HepG2 (cell line): ENCODE results near the gene ZNF207. TPM values are rescaled to one million over a fixed set of nuclear protein-coding genes. Genes with fewer than 3 reads are reported as not detected.

Experiments
- ATAC-seq: fragments of 200-7000 bp; cut with Tn5 transposase; 3 replicates; pipeline ENCODE4 v1.9.1; 2020; ENCODE audit warnings: mild to moderate bottlenecking, moderate library complexity
- Bru-seq: library from RNA; stranded (reverse); fragments of 400-500 nt; gene quantifications from one replicate; lab custom pipeline; 2021; lab: Mats Ljungman, UMichigan
- BruChase-seq, 2 experiments: library from RNA; stranded (reverse); fragments of 400-500 nt; gene quantifications; one replicate each; lab custom pipeline; 2021; lab: Mats Ljungman, UMichigan
- BruUV-seq: library from RNA; stranded (reverse); fragments of 400-500 nt; replicated peaks from 2 replicates; lab custom pipeline; 2021; lab: Mats Ljungman, UMichigan
- CTCF ChIA-PET: fragments of 300-600 bp; formaldehyde crosslinking; extraction: SDS; loops from one replicate; lab custom pipeline; 2021; ENCODE audit warnings: low total read pairs, inconsistent platforms, low intra/inter-chr PET ratio; lab: Yijun Ruan, JAX
- POLR2A ChIA-PET: fragments of 350-600 bp; sonication (Branson Sonifier 250); formaldehyde crosslinking; loops from one replicate; lab custom pipeline; 2020; ENCODE audit warnings: antibody characterized with exemption, inconsistent platforms; lab: Yijun Ruan, JAX
- DNase-seq: peaks from one replicate; pipeline ENCODE4 v3.0.0-alpha.2; 2015; ENCODE audit warnings: low spot score
- FAIRE-seq: peaks from 3 replicates; lab custom pipeline; 2011; peaks lifted over from hg19 to GRCh38; lab: Jason Lieb, UNC
- H2AFZ ChIP-seq: one replicate; pipeline ENCODE4 v1.6.1; 2011; ENCODE audit warnings: low read length, inconsistent platforms
- H3K27ac ChIP-seq: fragments of 300-600 bp; 3 replicates; pipeline ENCODE4 v1.8.0; 2011; ENCODE audit warnings: mixed run types, mild to moderate bottlenecking, mixed read lengths, low read length, inconsistent platforms; ENCODE audit not compliant: insufficient read depth; ENCODE audit errors: extremely low read length
- H3K27me3 ChIP-seq, 2 experiments: fragments of 200-600 bp in 1 of 2; 2 replicates in 1 of 2; 3 replicates in 1 of 2; pipeline versions ENCODE4 v1.6.0 to v1.8.0; 2011; ENCODE audit warnings: low read length in 2 of 2, mild to moderate bottlenecking in 2 of 2, moderate library complexity in 2 of 2, inconsistent platforms in 1 of 2; ENCODE audit not compliant: insufficient read depth in 2 of 2, control insufficient read depth in 1 of 2
- H3K36me3 ChIP-seq, 2 experiments: fragments of 200-600 bp in 1 of 2; replicated peaks in 1 of 2; 2 replicates in 1 of 2; 3 replicates in 1 of 2; pipeline versions ENCODE4 v1.5.1 to v1.8.0; 2011; ENCODE audit warnings: low read length in 2 of 2, inconsistent platforms in 1 of 2; ENCODE audit not compliant: insufficient read depth in 2 of 2, control insufficient read depth in 1 of 2
- H3K4me1 ChIP-seq: 2 replicates; pipeline ENCODE4 v1.5.1; 2012; ENCODE audit warnings: low read length, inconsistent platforms; ENCODE audit not compliant: insufficient read depth
- H3K4me2 ChIP-seq: 2 replicates; pipeline ENCODE4 v1.6.0; 2011; ENCODE audit warnings: low read depth, low read length, inconsistent platforms
- H3K4me3 ChIP-seq, 3 experiments: fragments of 200-600 bp in 1 of 3; sonication (generic), shearing (Covaris generic) in 1 of 3; replicated peaks in 1 of 3; 2 replicates each; pipeline ENCODE4 v1.5.1; 2011 to 2016; ENCODE audit warnings: low read length in 3 of 3, inconsistent platforms in 2 of 3, low read depth in 2 of 3, mild to moderate bottlenecking in 2 of 3, control low read depth in 1 of 3, mixed read lengths in 1 of 3; ENCODE audit not compliant: insufficient read depth in 1 of 3
- H3K79me2 ChIP-seq: one replicate; pipeline ENCODE4 v1.6.1; 2011; ENCODE audit warnings: low read length, inconsistent platforms; ENCODE audit not compliant: insufficient read depth
- H3K9ac ChIP-seq: 2 replicates; pipeline ENCODE4 v1.6.0; 2011; ENCODE audit warnings: mild to moderate bottlenecking, low read depth, low read length, inconsistent platforms; ENCODE audit not compliant: insufficient read depth
- H3K9me3 ChIP-seq: 2 replicates; pipeline ENCODE4 v1.5.1; 2012; ENCODE audit warnings: mild to moderate bottlenecking, low read length
- H4K20me1 ChIP-seq: 2 replicates; pipeline ENCODE4 v1.6.0; 2011; ENCODE audit warnings: inconsistent platforms, mild to moderate bottlenecking, low read length, moderate library complexity; ENCODE audit not compliant: insufficient read depth
- ARID3A ChIP-seq: IDR thresholded peaks from 2 replicates; pipeline ENCODE4 v1.6.1; 2012; ENCODE audit warnings: low read depth, low read length, improper control_type of control experiment
- ATF3 ChIP-seq: sonication (generic); formaldehyde crosslinking; IDR thresholded peaks from 2 replicates; pipeline ENCODE4 v1.4.0; 2020; ENCODE audit warnings: missing genetic modification reagents
- FOXA3 ChIP-seq: IDR thresholded peaks from 2 replicates; pipeline ENCODE4 v1.6.1; 2016; ENCODE audit warnings: missing genetic modification reagents, missing compliant biosample characterization
- JDP2 ChIP-seq: sonication (generic); formaldehyde crosslinking; IDR thresholded peaks from 2 replicates; pipeline ENCODE4 v1.8.1; 2022; ENCODE audit warnings: missing genetic modification reagents, borderline replicate concordance
- KAT2B ChIP-seq: fragments of 150-350 bp; IDR thresholded peaks from 2 replicates; pipeline ENCODE4 v1.6.1; 2014; ENCODE audit warnings: low read depth, low read length, borderline replicate concordance
- MYC ChIP-seq: sonication (generic); formaldehyde crosslinking; IDR thresholded peaks from 2 replicates; pipeline ENCODE4 v1.9.0; 2021; ENCODE audit warnings: missing genetic modification reagents, borderline replicate concordance
- NFATC3 ChIP-seq: sonication (generic); formaldehyde crosslinking; IDR thresholded peaks from 2 replicates; pipeline ENCODE4 v1.5.1; 2020; ENCODE audit warnings: mild to moderate bottlenecking, missing genetic modification reagents
- PRDM4 ChIP-seq: sonication (generic); formaldehyde crosslinking; IDR thresholded peaks from 2 replicates; pipeline ENCODE4 v1.9.0; 2021; ENCODE audit warnings: missing genetic modification reagents, borderline replicate concordance
- TCF7L2 ChIP-seq: IDR thresholded peaks from 2 replicates; pipeline ENCODE4 v1.6.1; 2011; ENCODE audit warnings: mild to moderate bottlenecking, low read depth, low read length, moderate library complexity
- ZFP1 ChIP-seq: IDR thresholded peaks from 2 replicates; pipeline ENCODE4 v1.6.1; 2016
- ZKSCAN1 ChIP-seq: fragments of 150-350 bp; IDR thresholded peaks from 2 replicates; pipeline ENCODE4 v1.6.1; 2014; ENCODE audit warnings: low read length
- ZNF329 ChIP-seq: sonication (generic); formaldehyde crosslinking; IDR thresholded peaks from 2 replicates; pipeline ENCODE4 v1.9.0; 2021; ENCODE audit warnings: low read depth, mild to moderate bottlenecking, missing genetic modification reagents
- ZNF589 ChIP-seq: sonication (generic); formaldehyde crosslinking; conservative IDR thresholded peaks from 2 replicates; pipeline ENCODE4 v1.8.0; 2022; ENCODE audit warnings: mild to moderate bottlenecking, moderate library complexity, missing genetic modification reagents
- WGBS: methylation state at CpG from one replicate; pipeline ENCODE4 v1.1.6; 2017; ENCODE audit warnings: low lambda C conversion rate; 5-methylcytosine and 5-hydroxymethylcytosine counted together
- in situ Hi-C: cut with HindIII; loops from 2 replicates; pipeline ENCODE4 v1.10.0; 2017; ENCODE audit warnings: low pct_unique_long_range_greater_than_20kb; ENCODE audit not compliant: extremely low pct_ligation_motif_present
- intact Hi-C: fragments of 100-400 bp; cut with micrococcal nuclease; formaldehyde crosslinking; loops from one replicate; pipeline ENCODE4 v1.10.0; 2022; ENCODE audit not compliant: unreplicated experiment
- long read RNA-seq, 2 experiments: library from RNA in 1 of 2; library from polyadenylated mRNA in 1 of 2; stranded (forward) in 1 of 2; unstranded in 1 of 2; transcript quantifications; one replicate each; pipeline ENCODE4 v2.0.0, GENCODE V29; 2019 to 2022
- polyA minus RNA-seq, 3 experiments: library from RNA; depleted of rRNA, polyadenylated mRNA; stranded (reverse); fragments of >200 nt; gene quantifications; 2 replicates each; pipeline ENCODE4 v1.2.3, GENCODE V29; 2011; ENCODE audit warnings: low replicate concordance in 1 of 3
- polyA plus RNA-seq, 8 experiments: library from polyadenylated mRNA; depleted of rRNA in 3 of 8; stranded (reverse) in 7 of 8; unstranded in 1 of 8; fragments of >200 nt; fragmentation: Illumina TruSeq in 4 of 8; extraction: Trizol in 4 of 8; gene quantifications; 2 replicates each; pipeline versions ENCODE4 v1.2.1 to v1.2.3, GENCODE V29; 2011 to 2016; ENCODE audit warnings: low read depth in 4 of 8, missing spikeins in 1 of 8, mixed read lengths in 1 of 8; ENCODE audit not compliant: insufficient read depth in 1 of 8
- total RNA-seq, 5 experiments: library from RNA; depleted of rRNA; stranded (reverse); fragments of >200 nt; fragmentation: Illumina TruSeq; extraction: Trizol; gene quantifications; 2 replicates each; pipeline ENCODE4 v1.2.3, GENCODE V29; 2016; ENCODE audit warnings: low read depth in 1 of 5

ZNF207 gene
- total RNA-seq (2016; rRNA removed; fragmentation: Illumina TruSeq; extraction: Trizol), result 164 and 194 TPM in 2 replicates
- total RNA-seq (2016; cell fraction: cytosol; rRNA removed; fragmentation: Illumina TruSeq; extraction: Trizol; ENCODE audit: low read depth), result 40.6 and 48.2 TPM in 2 replicates
- total RNA-seq (2016; cell fraction: insoluble cytoplasmic fraction; rRNA removed; fragmentation: Illumina TruSeq; extraction: Trizol), result 167 and 194 TPM in 2 replicates
- total RNA-seq (2016; cell fraction: membrane; rRNA removed; fragmentation: Illumina TruSeq; extraction: Trizol), result 70.7 and 78.1 TPM in 2 replicates
- total RNA-seq (2016; cell fraction: nucleus; rRNA removed; fragmentation: Illumina TruSeq; extraction: Trizol), result 198 and 199 TPM in 2 replicates
- polyA plus RNA-seq (2011; rRNA removed), result 140 and 150 TPM in 2 replicates
- 114 and 115 TPM in 2 replicates for polyA plus RNA-seq (2011; cell fraction: cytosol; rRNA removed)
- polyA plus RNA-seq (2011; cell fraction: nucleus; rRNA removed), result 159 and 219 TPM in 2 replicates
- 92.3 and 112 TPM in 2 replicates for polyA plus RNA-seq (2012)
- 18.1 and 20.9 TPM in 2 replicates for polyA plus RNA-seq (2016; cell fraction: cytosol; fragmentation: Illumina TruSeq; extraction: Trizol; ENCODE audit: low read depth)
- polyA plus RNA-seq (2016; cell fraction: insoluble cytoplasmic fraction; fragmentation: Illumina TruSeq; extraction: Trizol; ENCODE audit: low read depth), result 223 and 226 TPM in 2 replicates
- 45.3 and 50.8 TPM in 2 replicates for polyA plus RNA-seq (2016; cell fraction: membrane; fragmentation: Illumina TruSeq; extraction: Trizol; ENCODE audit: low read depth)
- polyA plus RNA-seq (2016; cell fraction: nucleus; fragmentation: Illumina TruSeq; extraction: Trizol; ENCODE audit: insufficient read depth, low read depth), result 168 and 187 TPM in 2 replicates
- polyA minus RNA-seq (2011; rRNA and poly(A)+ RNA removed; ENCODE audit: low replicate concordance), result 218 and 342 TPM in 2 replicates
- polyA minus RNA-seq (2011; cell fraction: cytosol; rRNA and poly(A)+ RNA removed), result 88.9 and 92.0 TPM in 2 replicates
- 313 and 333 TPM in 2 replicates for polyA minus RNA-seq (2011; cell fraction: nucleus; rRNA and poly(A)+ RNA removed)
- Bru-seq, nascent RNA, result percentile 99 among the genes with signal in this experiment
- percentile 98 among the genes with signal in this experiment for BruChase-seq, experiment 1, labeled RNA remaining after a 6-hour chase
- percentile 99 among the genes with signal in this experiment for BruChase-seq, experiment 2, labeled RNA remaining after a 2-hour chase
- long read RNA-seq, experiment 1, full-length matches to known transcripts, result 90 of 106 reads
- long read RNA-seq, experiment 1, partial matches to known transcripts, result 9 of 106 reads
- long read RNA-seq, experiment 1, other reads (novel, unspliced or antisense), result 7 of 106 reads
- long read RNA-seq, experiment 2, full-length matches to known transcripts, result 144 of 288 reads
- long read RNA-seq, experiment 2, partial matches to known transcripts, result 34 of 288 reads
- long read RNA-seq, experiment 2, other reads (novel, unspliced or antisense), result 110 of 288 reads

GRCh38 chr17:32349854-32350665, at the start of gene ZNF207:
TSS of gene ZNF207 (plus strand) at chr17:32350157. CDS start at chr17:32350286, 129 bp downstream.
- H3K27ac ChIP-seq, result peak within 1 kb of the TSS; percentile 99
- peaks cover 0 to 4% of the 10 kb centered on the region in 2 experiments; a peak in 1 of 5 replicates for H3K27me3 ChIP-seq
- H2AFZ ChIP-seq, result peak within 1 kb of the TSS; percentile 5
- peak within 1 kb of the TSS; percentile 87 for H3K4me2 ChIP-seq
- intact Hi-C loops (no loop called here), in situ Hi-C loops (no loop called here)
- no peaks in the 10 kb centered on the region for H3K9me3 ChIP-seq
- peak within 1 kb of the TSS; percentile 64 to 98 (median 97) for H3K4me3 ChIP-seq
- peak; percentile 93 for ATAC-seq
- CTCF ChIA-PET, result no interaction called here
- DNase-seq, result peak; percentile 90
- peak; percentile 82 for FAIRE-seq
- H3K36me3 ChIP-seq, result peaks cover under 1 to 16% of the 10 kb centered on the region in 2 experiments; a peak in 2 of 5 replicates
- H3K9ac ChIP-seq, result peak within 1 kb of the TSS; percentile 100
- BruUV-seq, result TSS peak; percentile 88
- H3K79me2 ChIP-seq, result peaks cover 62% of the 10 kb centered on the region
- peaks cover 40% of the 10 kb centered on the region for H3K4me1 ChIP-seq
- under 1% methylated on average over 39 of the region's 47 CpGs for WGBS
- H4K20me1 ChIP-seq, result peaks cover 41% of the 10 kb centered on the region
- POLR2A ChIA-PET, result interaction anchor here (0.6 to 1.6 kb wide), 4 partner anchors 8 to 182 kb away, joined by 4 to 6 read pairs (median 5); partner anchors contain the start of genes C17orf75 and PSMD11
- no peak for TF ChIP-seq ZNF589 (CRISPR knock-in tag)
- TF ChIP-seq JDP2 (CRISPR knock-in tag), result no peak
- no peak; the same call in 1 of the 2 replicates for TF ChIP-seq ZFP1
- TF ChIP-seq FOXA3 (CRISPR knock-in tag), result no peak; the same call in none of the 2 replicates
- peak; percentile 95 for TF ChIP-seq MYC
- TF ChIP-seq ZNF329 (CRISPR knock-in tag), result no peak
- TF ChIP-seq ARID3A, result no peak
- TF ChIP-seq KAT2B, result no peak
- no peak for TF ChIP-seq ZKSCAN1
- TF ChIP-seq ATF3 (CRISPR knock-in tag), result peak; percentile 19; the same call in 1 of the 2 replicates
- TF ChIP-seq NFATC3 (CRISPR knock-in tag), result no peak
- TF ChIP-seq PRDM4 (CRISPR knock-in tag), result no peak
- no peak for TF ChIP-seq TCF7L2
